GM12878 (cell line): ENCODE results near the gene SPAG7. TPM values are rescaled to one million over a fixed set of nuclear protein-coding genes. Genes with fewer than 3 reads are reported as not detected.

ENCODE experiments used
- ATAC-seq: fragments of 200-7000 bp; cut with Tn5 transposase; 3 replicates; pipeline ENCODE4 v1.9.1; 2020; ENCODE audit warnings: mild to moderate bottlenecking, moderate library complexity
- BruUV-seq: library from RNA; stranded (reverse); fragments of 400-500 nt; replicated peaks from 2 replicates; lab custom pipeline; 2021; lab: Mats Ljungman, UMichigan
- CTCF ChIA-PET: fragments of 300-600 bp; sonication (Branson Sonifier 250); formaldehyde crosslinking; extraction: SDS; loops from one replicate; lab custom pipeline; 2021; ENCODE audit warnings: inconsistent platforms; lab: Yijun Ruan, JAX
- POLR2A ChIA-PET: fragments of 350-600 bp; formaldehyde crosslinking; extraction: SDS; loops from one replicate; lab custom pipeline; 2021; ENCODE audit warnings: inconsistent platforms; lab: Charles Lee
- RAD21 ChIA-PET: fragments of 300-600 bp; sonication (Branson Sonifier 250); formaldehyde crosslinking; loops from one replicate; lab custom pipeline; 2023; ENCODE audit warnings: antibody characterized with exemption; ENCODE audit not compliant: unreplicated experiment; lab: Charles Lee
- SMC1A ChIA-PET: fragments of 300-600 bp; sonication (Branson Sonifier 250); formaldehyde crosslinking; loops from one replicate; lab custom pipeline; 2023; ENCODE audit not compliant: unreplicated experiment, uncharacterized antibody; lab: Charles Lee
- DNase-seq: peaks from one replicate; pipeline ENCODE4 v3.0.0-alpha.2; 2011; ENCODE audit warnings: low read depth, low spot score
- FAIRE-seq: peaks from 3 replicates; lab custom pipeline; 2011; peaks lifted over from hg19 to GRCh38; lab: Jason Lieb, UNC
- H2AFZ ChIP-seq: 2 replicates; pipeline ENCODE4 v1.6.0; 2011; ENCODE audit warnings: low read depth, low read length, control low read depth; ENCODE audit not compliant: control insufficient read depth
- H3K27ac ChIP-seq: 2 replicates; pipeline ENCODE4 v1.5.1; 2011; ENCODE audit warnings: control low read depth; ENCODE audit not compliant: control insufficient read depth, insufficient read depth
- H3K27me3 ChIP-seq, 2 experiments: replicated peaks in 1 of 2; 2 replicates each; pipeline versions ENCODE4 v1.6.0 to v1.6.1; 2011; ENCODE audit warnings: low read length in 1 of 2; ENCODE audit not compliant: control insufficient read depth in 2 of 2, insufficient read depth in 2 of 2
- H3K36me3 ChIP-seq, 2 experiments: 2 replicates each; pipeline ENCODE4 v1.5.1; 2011; ENCODE audit warnings: low read length in 1 of 2; ENCODE audit not compliant: control insufficient read depth in 2 of 2, insufficient read depth in 2 of 2
- H3K4me1 ChIP-seq: 2 replicates; pipeline ENCODE4 v1.6.1; 2011; ENCODE audit warnings: mild to moderate bottlenecking, low read length, moderate library complexity, mixed read lengths; ENCODE audit not compliant: control insufficient read depth, insufficient read depth
- H3K4me2 ChIP-seq: 2 replicates; pipeline ENCODE4 v1.6.0; 2011; ENCODE audit warnings: control low read depth; ENCODE audit not compliant: control insufficient read depth, insufficient read depth
- H3K4me3 ChIP-seq: fragments of 200-600 bp; sonication (generic); 2 replicates; pipeline ENCODE4 v1.5.1; 2016
- H3K79me2 ChIP-seq: 2 replicates; pipeline ENCODE4 v1.6.0; 2011; ENCODE audit warnings: low read length; ENCODE audit not compliant: control insufficient read depth, insufficient read depth
- H3K9ac ChIP-seq: 2 replicates; pipeline ENCODE4 v1.8.0; 2011; ENCODE audit warnings: low read length, control low read depth, mixed read lengths; ENCODE audit not compliant: control insufficient read depth, insufficient read depth
- H3K9me3 ChIP-seq: replicated peaks from 3 replicates; pipeline ENCODE4 v1.5.1; 2011; ENCODE audit warnings: mild to moderate bottlenecking, low read length; ENCODE audit not compliant: control insufficient read depth, insufficient read depth
- H4K20me1 ChIP-seq: 2 replicates; pipeline ENCODE4 v1.6.0; 2011; ENCODE audit not compliant: control insufficient read depth, insufficient read depth
- CHD1 ChIP-seq: IDR thresholded peaks from 2 replicates; pipeline ENCODE4 v1.6.1; 2012; ENCODE audit warnings: low read depth, low read length, improper control_type of control experiment
- ESRRA ChIP-seq: IDR thresholded peaks from 2 replicates; pipeline ENCODE4 v1.6.1; 2012; ENCODE audit warnings: mild to moderate bottlenecking, low read length, improper control_type of control experiment
- PKNOX1 ChIP-seq: fragments of 450-650 bp; IDR thresholded peaks from 2 replicates; pipeline ENCODE4 v1.6.1; 2016; ENCODE audit warnings: mild to moderate bottlenecking
- POLR2AphosphoS2 ChIP-seq: IDR thresholded peaks from 2 replicates; pipeline ENCODE4 v1.6.1; 2011; ENCODE audit warnings: low read depth, mild to moderate bottlenecking, low read length, improper control_type of control experiment, moderate library complexity
- SP1 ChIP-seq: IDR thresholded peaks from one replicate; pipeline ENCODE4 v1.6.1; 2011; ENCODE audit warnings: low read depth, low read length
- SUPT20H ChIP-seq: IDR thresholded peaks from 2 replicates; pipeline ENCODE4 v1.6.1; 2011; ENCODE audit warnings: low read depth, mild to moderate bottlenecking, low read length, moderate library complexity, borderline replicate concordance; ENCODE audit not compliant: control insufficient read depth
- WGBS: methylation state at CpG from one replicate; pipeline ENCODE4 v1.1.6; 2016; ENCODE audit warnings: low lambda C conversion rate; ENCODE audit not compliant: insufficient replicate concordance, insufficient coverage; ENCODE audit errors: missing lambda C conversion rate; 5-methylcytosine and 5-hydroxymethylcytosine counted together
- in situ Hi-C: fragments of 300-500 bp; cut with MboI; formaldehyde crosslinking; loops from 9 replicates; pipeline ENCODE4 v1.14.3; 2018; ENCODE audit warnings: mixed read lengths
- intact Hi-C: fragments of 100-400 bp; cut with micrococcal nuclease; formaldehyde crosslinking; loops from one replicate; pipeline ENCODE4 v1.14.2; 2022; ENCODE audit not compliant: unreplicated experiment
- polyA plus RNA-seq, 11 experiments: library from polyadenylated mRNA; depleted of rRNA in 4 of 11; unstranded in 6 of 11; stranded (reverse) in 5 of 11; fragments of >200 nt; fragmentation: Nextera tagmentation in 4 of 11; fragmentation: Illumina TruSeq in 1 of 11; extraction: Ambion mirVana in 4 of 11; extraction: Trizol in 1 of 11; gene quantifications; 1 replicate in 1 of 11; 2 replicates in 10 of 11; pipeline versions ENCODE4 v1.2.1 to v1.2.3, GENCODE V29; 2011 to 2016; ENCODE audit warnings: inconsistent platforms in 2 of 11, missing spikeins in 2 of 11, low read depth in 1 of 11
- total RNA-seq, 4 experiments: library from RNA; depleted of rRNA in 3 of 4; stranded (reverse); fragments of >200 nt in 3 of 4; fragmentation: Illumina TruSeq in 1 of 4; extraction: Trizol in 1 of 4; gene quantifications; 2 replicates each; pipeline versions ENCODE4 v1.2.1 to v1.2.3, GENCODE V29; 2013 to 2021

The SPAG7 gene
- total and polyA plus RNA-seq, 10 of the 15 experiments (the other 5 are each of a cell fraction or from before 2014, with no cell fraction given) = 7.9 to 146 (median 88.7) TPM

- 0 out of 2 replicates have a peak, but pooled peaks have one; percentile 60 for TF ChIP-seq CHD1
- TF ChIP-seq SP1 = peak; percentile 100
- TF ChIP-seq SUPT20H = no peak
- peak; percentile 100 for TF ChIP-seq PKNOX1
- TF ChIP-seq, all 136 proteins: peak for 37
These were observed 626 bp downstream of the SPAG7 start (continued) for GRCh38 chr17:4966844-4967538.

GRCh38 chr17:4965311-4965986 lies 2.2 kb downstream of the SPAG7 start:
- H3K27me3 ChIP-seq = no peaks in the 10 kb centered on the region
- ATAC-seq = no peak
- no peak for FAIRE-seq
- H4K20me1 ChIP-seq = no peaks in the 10 kb centered on the region
- DNase-seq = no peak
- POLR2A ChIA-PET = interaction anchor here (1.7 to 8.5 kb wide), 2 partner anchors 8 to 18 kb away, joined by 5 to 272 read pairs; partner anchors contain the start of genes ENO3, PFN1, RNF167 and SLC25A11
- in situ Hi-C loops (no loop called here), intact Hi-C loops (loop anchor here (5.0 kb wide), 1 partner anchor 97 kb away; no protein-coding TSS in a partner anchor)
- no peak overlapping the region for H2AFZ ChIP-seq
- no peak overlapping the region for H3K27ac ChIP-seq
- H3K9ac ChIP-seq = no peak overlapping the region
- BruUV-seq = no TSS peak
- CTCF ChIA-PET = interaction anchor here (0.8 to 3.6 kb wide), 8 partner anchors 9 to 60 kb away, joined by 3 to 28 read pairs (median 14); partner anchors contain the start of genes CAMTA2, ENO3, PFN1 and RNF167
- SMC1A ChIA-PET = interaction anchor here (1.0 to 4.3 kb wide), 4 partner anchors 14 to 31 kb away, joined by 3 to 50 read pairs (median 31); partner anchors contain the start of genes ENO3, PFN1, RNF167 and SLC25A11
- peaks cover 29% of the 10 kb centered on the region for H3K79me2 ChIP-seq
- RAD21 ChIA-PET = interaction anchor here (1.0 to 6.4 kb wide), 5 partner anchors 16 to 96 kb away, joined by 3 to 73 read pairs (median 28); partner anchors contain the start of genes CAMTA2, ENO3, PFN1 and RNF167
- peaks cover 14% of the 10 kb centered on the region for H3K4me1 ChIP-seq
- H3K9me3 ChIP-seq = no peaks in the 10 kb centered on the region
- H3K36me3 ChIP-seq = peaks cover 3 to 6% of the 10 kb centered on the region in 2 experiments; a peak in 2 of 4 replicates
- H3K4me3 ChIP-seq = no peak overlapping the region
- 94% methylated on average over 15 of the region's 15 CpGs for WGBS
- TF ChIP-seq ESRRA (no peak), POLR2AphosphoS2 (0 out of 2 replicates have a peak, but pooled peaks have one; percentile 13)
- peak overlapping the region; percentile 78 for H3K4me2 ChIP-seq
